Measurements from ENCODE around the gene ABCG4.
"Not testable (repeated sequence)": the region's sequence is repeated elsewhere in the genome, so short reads cannot be mapped to it uniquely, and the experiment has no call there.

DNA sequence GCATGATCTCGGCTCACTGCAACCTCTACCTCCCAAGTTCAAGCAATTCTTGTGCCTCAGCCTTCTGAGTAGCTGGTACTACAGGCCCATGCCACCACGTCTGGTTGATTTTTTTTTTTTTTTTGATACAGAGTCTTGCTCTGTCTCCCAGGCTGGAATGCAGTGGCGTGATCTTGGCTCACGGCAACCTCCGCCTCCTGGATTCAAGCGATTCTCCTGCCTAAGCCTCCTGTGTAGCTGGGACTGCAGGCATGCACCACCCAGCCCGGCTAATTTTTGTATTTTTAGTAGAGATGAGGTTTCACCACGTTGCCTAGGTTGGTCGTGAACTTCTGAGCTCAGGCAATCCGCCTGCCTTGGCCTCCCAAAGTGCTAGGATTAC is 18.2 kb downstream of the ABCG4 start:
- not testable (repeated sequence) for TF ChIP-seq EZH2 (IDR thresholded peaks at IDR 0.05; ENCODE audit: borderline replicate concordance, low read length)
- TF ChIP-seq, protein P1, sequence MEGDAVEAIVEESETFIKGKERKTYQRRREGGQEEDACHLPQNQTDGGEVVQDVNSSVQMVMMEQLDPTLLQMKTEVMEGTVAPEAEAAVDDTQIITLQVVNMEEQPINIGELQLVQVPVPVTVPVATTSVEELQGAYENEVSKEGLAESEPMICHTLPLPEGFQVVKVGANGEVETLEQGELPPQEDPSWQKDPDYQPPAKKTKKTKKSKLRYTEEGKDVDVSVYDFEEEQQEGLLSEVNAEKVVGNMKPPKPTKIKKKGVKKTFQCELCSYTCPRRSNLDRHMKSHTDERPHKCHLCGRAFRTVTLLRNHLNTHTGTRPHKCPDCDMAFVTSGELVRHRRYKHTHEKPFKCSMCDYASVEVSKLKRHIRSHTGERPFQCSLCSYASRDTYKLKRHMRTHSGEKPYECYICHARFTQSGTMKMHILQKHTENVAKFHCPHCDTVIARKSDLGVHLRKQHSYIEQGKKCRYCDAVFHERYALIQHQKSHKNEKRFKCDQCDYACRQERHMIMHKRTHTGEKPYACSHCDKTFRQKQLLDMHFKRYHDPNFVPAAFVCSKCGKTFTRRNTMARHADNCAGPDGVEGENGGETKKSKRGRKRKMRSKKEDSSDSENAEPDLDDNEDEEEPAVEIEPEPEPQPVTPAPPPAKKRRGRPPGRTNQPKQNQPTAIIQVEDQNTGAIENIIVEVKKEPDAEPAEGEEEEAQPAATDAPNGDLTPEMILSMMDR (conservative IDR thresholded peaks at IDR 0.05 in 1 of 2, IDR thresholded peaks at IDR 0.05 in 1 of 2; ENCODE audit: extremely low read depth in 1 of 2, insufficient read depth in 1 of 2, low read depth in 1 of 2, low read length in 2 of 2), result not testable (repeated sequence)

Measured in mammary epithelial cell (primary cell).